K562 (cell line): ENCODE data around the gene GPR15. TPM values are rescaled to one million over a fixed set of nuclear protein-coding genes. Genes with fewer than 3 reads are reported as not detected.
A peak's percentile ranks its signal among the peaks of the same experiment; 100 is the strongest.

ENCODE experiments used
- ASH1L ChIP-seq: fragments of 450-650 bp; IDR thresholded peaks from 2 replicates; pipeline ENCODE4 v1.6.1; 2018; ENCODE audit warnings: borderline replicate concordance, mild to moderate bottlenecking, low read depth; ENCODE audit not compliant: partially characterized antibody
- BMI1 ChIP-seq: fragments of 150-350 bp; IDR thresholded peaks from 2 replicates; pipeline ENCODE4 v1.6.1; 2014; ENCODE audit warnings: low read length
- C11orf30 ChIP-seq: fragments of 450-650 bp; IDR thresholded peaks from 2 replicates; pipeline ENCODE4 v1.6.1; 2016; ENCODE audit warnings: low read depth, mild to moderate bottlenecking
- COPS2 ChIP-seq: fragments of 450-650 bp; conservative IDR thresholded peaks from 2 replicates; pipeline ENCODE4 v1.6.1; 2016; ENCODE audit warnings: mild to moderate bottlenecking, moderate library complexity
- FOSL1 ChIP-seq: fragments of 200-800 bp; sonication (Bioruptor generic); conservative IDR thresholded peaks from 2 replicates; pipeline ENCODE4 v1.6.1; 2016; ENCODE audit warnings: missing genetic modification characterization, missing compliant biosample characterization
- HIVEP1 ChIP-seq: fragments of 250-450 bp; sonication (Bioruptor Pico); IDR thresholded peaks from 2 replicates; pipeline ENCODE4 v1.4.0; 2020; ENCODE audit warnings: mild to moderate bottlenecking
- JUN ChIP-seq, 2 experiments: sonication (generic) in 1 of 2; formaldehyde crosslinking in 1 of 2; IDR thresholded peaks; 2 replicates each; pipeline versions ENCODE4 v1.6.1 to v1.8.0; 2012 to 2022; ENCODE audit warnings: borderline replicate concordance in 2 of 2, mild to moderate bottlenecking in 2 of 2, improper control_type of control experiment in 1 of 2, low read depth in 1 of 2, low read length in 1 of 2, missing genetic modification reagents in 1 of 2
- MTA3 ChIP-seq: fragments of 450-650 bp; formaldehyde crosslinking; IDR thresholded peaks from 2 replicates; pipeline ENCODE4 v1.6.1; 2017; ENCODE audit warnings: mild to moderate bottlenecking, borderline replicate concordance
- POLR2G ChIP-seq: fragments of 200-400 bp; formaldehyde crosslinking; IDR thresholded peaks from 2 replicates; pipeline ENCODE4 v1.6.1; 2017; ENCODE audit warnings: low read depth, mild to moderate bottlenecking, antibody characterized with exemption, low read length, moderate library complexity
- SMARCA4 ChIP-seq: fragments of 450-650 bp; IDR thresholded peaks from 2 replicates; pipeline ENCODE4 v1.6.1; 2016
- SMARCE1 ChIP-seq: fragments of 450-650 bp; IDR thresholded peaks from 2 replicates; pipeline ENCODE4 v1.7.1; 2016; ENCODE audit warnings: mild to moderate bottlenecking
- ZNF830 ChIP-seq: fragments of 250-450 bp; sonication (Bioruptor Pico); IDR thresholded peaks from 2 replicates; pipeline ENCODE4 v1.5.0; 2021; ENCODE audit warnings: mild to moderate bottlenecking
- polyA plus RNA-seq, 8 experiments: library from polyadenylated mRNA; depleted of rRNA in 4 of 8; stranded (reverse) in 5 of 8; unstranded in 3 of 8; fragments of >200 nt; fragmentation: Nextera tagmentation in 2 of 8; fragmentation: Illumina TruSeq in 1 of 8; extraction: Ambion mirVana in 2 of 8; extraction: Trizol in 1 of 8; gene quantifications; 2 replicates each; pipeline versions ENCODE4 v1.2.1 to v1.2.3, GENCODE V29; 2011 to 2014; ENCODE audit warnings: inconsistent platforms in 1 of 8, missing spikeins in 1 of 8
- total RNA-seq, 7 experiments: library from RNA; depleted of rRNA in 6 of 7; stranded (reverse); fragments of >200 nt in 6 of 7; fragmentation: Illumina TruSeq in 2 of 7; extraction: Trizol in 2 of 7; gene quantifications; 2 replicates each; pipeline versions ENCODE4 v1.2.1 to v1.2.3, GENCODE V29; 2011 to 2021; ENCODE audit warnings: low replicate concordance in 1 of 7
- TF ChIP-seq, protein P1 (sequence below): sonication (generic); formaldehyde crosslinking; IDR thresholded peaks from 2 replicates; pipeline ENCODE4 v1.8.0; 2023; ENCODE audit warnings: missing genetic modification reagents, mild to moderate bottlenecking, borderline replicate concordance
- TF ChIP-seq, protein P2 (sequence below): fragments of 450-650 bp; IDR thresholded peaks from 2 replicates; pipeline ENCODE4 v1.6.1; 2016; ENCODE audit warnings: low read depth, mild to moderate bottlenecking, moderate library complexity
- TF ChIP-seq, protein P3 (sequence below): sonication (generic); formaldehyde crosslinking; IDR thresholded peaks from 2 replicates; pipeline ENCODE4 v1.8.1; 2023; ENCODE audit warnings: missing genetic modification reagents, mild to moderate bottlenecking, borderline replicate concordance
- TF ChIP-seq, protein P4 (sequence below): fragments of 450-650 bp; IDR thresholded peaks from 2 replicates; pipeline ENCODE4 v1.6.1; 2016; ENCODE audit warnings: missing biosample characterization, missing genetic modification characterization

The GPR15 gene
- total and polyA plus RNA-seq, 9 of the 15 experiments (the other 6 are each of a cell fraction or from before 2014, with no cell fraction given), result 0.13 TPM; not detected in 8

DNA sequence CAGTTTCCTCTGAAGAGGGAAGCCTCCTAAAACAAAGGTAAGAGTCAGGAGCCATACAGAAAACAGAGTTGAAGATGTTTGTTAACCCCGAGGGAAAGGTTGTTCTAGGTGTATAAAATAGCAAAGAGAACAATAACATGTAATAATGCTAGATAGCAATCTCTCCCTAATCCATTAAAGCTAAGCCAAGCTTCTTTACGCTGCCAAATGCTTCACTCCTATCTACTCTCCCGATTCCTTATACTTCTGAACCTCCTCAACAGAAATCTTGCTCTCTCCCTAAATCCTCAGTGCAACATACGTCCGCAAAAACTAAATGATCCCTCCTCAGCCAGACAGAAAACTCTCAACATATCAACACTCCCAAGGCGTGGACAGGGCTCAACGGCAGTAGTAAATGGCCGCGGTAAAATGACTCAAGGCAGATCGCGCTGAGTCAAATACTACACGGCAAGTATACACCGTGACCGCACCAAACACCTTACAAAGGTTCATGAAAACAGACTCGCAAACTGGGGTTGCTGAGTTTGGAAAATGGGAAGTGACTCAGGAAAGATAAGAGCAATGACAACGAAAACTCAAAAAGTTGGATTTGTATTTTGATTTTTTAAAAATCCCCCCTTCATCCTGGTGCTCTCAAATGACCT, 9.8 kb upstream of the GPR15 start (continued):
- no peak for TF ChIP-seq ASH1L
- TF ChIP-seq JUN (IDR thresholded peaks at IDR 0.05; ENCODE audit: borderline replicate concordance, low read depth, low read length), result no peak
- TF ChIP-seq JUN (CRISPR knock-in tag; IDR thresholded peaks at IDR 0.05; ENCODE audit: borderline replicate concordance), result no peak
- TF ChIP-seq MTA3, result no peak
- peak; percentile 61; the same call in 1 of the 2 replicates for TF ChIP-seq SMARCA4
- 0 out of 2 replicates have a peak, but pooled peaks have one; percentile 51 for TF ChIP-seq SMARCE1
- TF ChIP-seq COPS2, result no peak
- TF ChIP-seq, protein P1, sequence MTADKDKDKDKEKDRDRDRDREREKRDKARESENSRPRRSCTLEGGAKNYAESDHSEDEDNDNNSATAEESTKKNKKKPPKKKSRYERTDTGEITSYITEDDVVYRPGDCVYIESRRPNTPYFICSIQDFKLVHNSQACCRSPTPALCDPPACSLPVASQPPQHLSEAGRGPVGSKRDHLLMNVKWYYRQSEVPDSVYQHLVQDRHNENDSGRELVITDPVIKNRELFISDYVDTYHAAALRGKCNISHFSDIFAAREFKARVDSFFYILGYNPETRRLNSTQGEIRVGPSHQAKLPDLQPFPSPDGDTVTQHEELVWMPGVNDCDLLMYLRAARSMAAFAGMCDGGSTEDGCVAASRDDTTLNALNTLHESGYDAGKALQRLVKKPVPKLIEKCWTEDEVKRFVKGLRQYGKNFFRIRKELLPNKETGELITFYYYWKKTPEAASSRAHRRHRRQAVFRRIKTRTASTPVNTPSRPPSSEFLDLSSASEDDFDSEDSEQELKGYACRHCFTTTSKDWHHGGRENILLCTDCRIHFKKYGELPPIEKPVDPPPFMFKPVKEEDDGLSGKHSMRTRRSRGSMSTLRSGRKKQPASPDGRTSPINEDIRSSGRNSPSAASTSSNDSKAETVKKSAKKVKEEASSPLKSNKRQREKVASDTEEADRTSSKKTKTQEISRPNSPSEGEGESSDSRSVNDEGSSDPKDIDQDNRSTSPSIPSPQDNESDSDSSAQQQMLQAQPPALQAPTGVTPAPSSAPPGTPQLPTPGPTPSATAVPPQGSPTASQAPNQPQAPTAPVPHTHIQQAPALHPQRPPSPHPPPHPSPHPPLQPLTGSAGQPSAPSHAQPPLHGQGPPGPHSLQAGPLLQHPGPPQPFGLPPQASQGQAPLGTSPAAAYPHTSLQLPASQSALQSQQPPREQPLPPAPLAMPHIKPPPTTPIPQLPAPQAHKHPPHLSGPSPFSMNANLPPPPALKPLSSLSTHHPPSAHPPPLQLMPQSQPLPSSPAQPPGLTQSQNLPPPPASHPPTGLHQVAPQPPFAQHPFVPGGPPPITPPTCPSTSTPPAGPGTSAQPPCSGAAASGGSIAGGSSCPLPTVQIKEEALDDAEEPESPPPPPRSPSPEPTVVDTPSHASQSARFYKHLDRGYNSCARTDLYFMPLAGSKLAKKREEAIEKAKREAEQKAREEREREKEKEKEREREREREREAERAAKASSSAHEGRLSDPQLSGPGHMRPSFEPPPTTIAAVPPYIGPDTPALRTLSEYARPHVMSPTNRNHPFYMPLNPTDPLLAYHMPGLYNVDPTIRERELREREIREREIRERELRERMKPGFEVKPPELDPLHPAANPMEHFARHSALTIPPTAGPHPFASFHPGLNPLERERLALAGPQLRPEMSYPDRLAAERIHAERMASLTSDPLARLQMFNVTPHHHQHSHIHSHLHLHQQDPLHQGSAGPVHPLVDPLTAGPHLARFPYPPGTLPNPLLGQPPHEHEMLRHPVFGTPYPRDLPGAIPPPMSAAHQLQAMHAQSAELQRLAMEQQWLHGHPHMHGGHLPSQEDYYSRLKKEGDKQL (CRISPR knock-in tag), result no peak
- no peak for TF ChIP-seq HIVEP1
- peak; percentile 60; the same call in 1 of the 2 replicates for TF ChIP-seq FOSL1 (tag)
- TF ChIP-seq, protein P2, sequence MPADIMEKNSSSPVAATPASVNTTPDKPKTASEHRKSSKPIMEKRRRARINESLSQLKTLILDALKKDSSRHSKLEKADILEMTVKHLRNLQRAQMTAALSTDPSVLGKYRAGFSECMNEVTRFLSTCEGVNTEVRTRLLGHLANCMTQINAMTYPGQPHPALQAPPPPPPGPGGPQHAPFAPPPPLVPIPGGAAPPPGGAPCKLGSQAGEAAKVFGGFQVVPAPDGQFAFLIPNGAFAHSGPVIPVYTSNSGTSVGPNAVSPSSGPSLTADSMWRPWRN, result no peak
- 0 out of 2 replicates have a peak, but pooled peaks have one; percentile 40 for TF ChIP-seq C11orf30
- TF ChIP-seq, protein P3, sequence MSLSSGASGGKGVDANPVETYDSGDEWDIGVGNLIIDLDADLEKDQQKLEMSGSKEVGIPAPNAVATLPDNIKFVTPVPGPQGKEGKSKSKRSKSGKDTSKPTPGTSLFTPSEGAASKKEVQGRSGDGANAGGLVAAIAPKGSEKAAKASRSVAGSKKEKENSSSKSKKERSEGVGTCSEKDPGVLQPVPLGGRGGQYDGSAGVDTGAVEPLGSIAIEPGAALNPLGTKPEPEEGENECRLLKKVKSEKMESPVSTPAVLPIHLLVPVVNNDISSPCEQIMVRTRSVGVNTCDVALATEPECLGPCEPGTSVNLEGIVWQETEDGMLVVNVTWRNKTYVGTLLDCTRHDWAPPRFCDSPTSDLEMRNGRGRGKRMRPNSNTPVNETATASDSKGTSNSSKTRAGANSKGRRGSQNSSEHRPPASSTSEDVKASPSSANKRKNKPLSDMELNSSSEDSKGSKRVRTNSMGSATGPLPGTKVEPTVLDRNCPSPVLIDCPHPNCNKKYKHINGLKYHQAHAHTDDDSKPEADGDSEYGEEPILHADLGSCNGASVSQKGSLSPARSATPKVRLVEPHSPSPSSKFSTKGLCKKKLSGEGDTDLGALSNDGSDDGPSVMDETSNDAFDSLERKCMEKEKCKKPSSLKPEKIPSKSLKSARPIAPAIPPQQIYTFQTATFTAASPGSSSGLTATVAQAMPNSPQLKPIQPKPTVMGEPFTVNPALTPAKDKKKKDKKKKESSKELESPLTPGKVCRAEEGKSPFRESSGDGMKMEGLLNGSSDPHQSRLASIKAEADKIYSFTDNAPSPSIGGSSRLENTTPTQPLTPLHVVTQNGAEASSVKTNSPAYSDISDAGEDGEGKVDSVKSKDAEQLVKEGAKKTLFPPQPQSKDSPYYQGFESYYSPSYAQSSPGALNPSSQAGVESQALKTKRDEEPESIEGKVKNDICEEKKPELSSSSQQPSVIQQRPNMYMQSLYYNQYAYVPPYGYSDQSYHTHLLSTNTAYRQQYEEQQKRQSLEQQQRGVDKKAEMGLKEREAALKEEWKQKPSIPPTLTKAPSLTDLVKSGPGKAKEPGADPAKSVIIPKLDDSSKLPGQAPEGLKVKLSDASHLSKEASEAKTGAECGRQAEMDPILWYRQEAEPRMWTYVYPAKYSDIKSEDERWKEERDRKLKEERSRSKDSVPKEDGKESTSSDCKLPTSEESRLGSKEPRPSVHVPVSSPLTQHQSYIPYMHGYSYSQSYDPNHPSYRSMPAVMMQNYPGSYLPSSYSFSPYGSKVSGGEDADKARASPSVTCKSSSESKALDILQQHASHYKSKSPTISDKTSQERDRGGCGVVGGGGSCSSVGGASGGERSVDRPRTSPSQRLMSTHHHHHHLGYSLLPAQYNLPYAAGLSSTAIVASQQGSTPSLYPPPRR (CRISPR knock-in tag), result no peak
- TF ChIP-seq, protein P4, sequence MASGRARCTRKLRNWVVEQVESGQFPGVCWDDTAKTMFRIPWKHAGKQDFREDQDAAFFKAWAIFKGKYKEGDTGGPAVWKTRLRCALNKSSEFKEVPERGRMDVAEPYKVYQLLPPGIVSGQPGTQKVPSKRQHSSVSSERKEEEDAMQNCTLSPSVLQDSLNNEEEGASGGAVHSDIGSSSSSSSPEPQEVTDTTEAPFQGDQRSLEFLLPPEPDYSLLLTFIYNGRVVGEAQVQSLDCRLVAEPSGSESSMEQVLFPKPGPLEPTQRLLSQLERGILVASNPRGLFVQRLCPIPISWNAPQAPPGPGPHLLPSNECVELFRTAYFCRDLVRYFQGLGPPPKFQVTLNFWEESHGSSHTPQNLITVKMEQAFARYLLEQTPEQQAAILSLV (tag), result no peak
- TF ChIP-seq ZNF830 (CRISPR knock-in tag), result no peak
- TF ChIP-seq POLR2G, result no peak
- no peak for TF ChIP-seq BMI1
